Measurements from ENCODE around the gene CPNE7. TPM values are rescaled to one million over a fixed set of nuclear protein-coding genes. Genes with fewer than 3 reads are reported as not detected.

CPNE7 gene
- total and polyA plus RNA-seq, 2 of the 4 experiments (the other 2 are of a cell fraction) = 5.4 to 17.4 TPM

DNA sequence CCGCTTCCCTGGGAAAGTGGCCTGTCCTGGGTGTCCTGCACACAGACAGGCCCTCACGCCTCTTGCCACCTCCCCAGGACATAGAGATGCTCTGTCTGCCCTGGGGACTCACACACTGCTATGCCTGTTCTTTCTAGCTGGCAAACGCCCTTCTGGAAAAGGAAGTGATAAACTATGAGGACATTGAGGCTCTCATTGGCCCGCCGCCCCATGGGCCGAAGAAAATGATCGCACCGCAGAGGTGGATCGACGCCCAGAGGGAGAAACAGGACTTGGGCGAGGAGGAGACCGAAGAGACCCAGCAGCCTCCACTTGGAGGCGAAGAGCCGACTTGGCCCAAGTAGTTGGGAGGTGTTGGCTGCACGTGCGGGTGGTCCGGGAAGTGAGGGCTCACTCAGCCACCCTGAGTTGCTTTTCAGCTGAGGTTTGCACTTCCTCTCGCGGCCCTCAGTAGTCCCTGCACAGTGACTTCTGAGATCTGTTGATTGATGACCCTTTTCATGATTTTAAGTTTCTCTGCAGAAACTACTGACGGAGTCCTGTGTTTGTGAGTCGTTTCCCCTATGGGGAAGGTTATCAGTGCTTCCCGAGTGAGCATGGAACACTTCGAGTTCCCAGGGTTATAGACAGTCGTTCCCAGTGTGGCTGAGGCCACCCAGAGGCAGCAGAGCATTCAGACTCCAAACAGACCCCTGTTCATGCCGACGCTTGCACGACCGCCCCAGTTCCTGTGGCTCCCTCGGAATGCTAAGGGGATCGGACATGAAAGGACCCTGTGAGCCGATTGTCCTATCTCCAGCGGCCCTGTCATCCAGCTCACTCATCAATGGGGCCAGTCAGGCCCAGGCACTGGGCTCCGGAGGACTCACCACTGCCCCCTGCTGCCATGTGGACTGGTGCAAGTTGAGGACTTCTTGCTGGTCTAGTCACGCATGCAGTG is 18.5 kb upstream of the CPNE7 start:
- no peak overlapping the region for H3K27ac ChIP-seq (ENCODE audit: insufficient read depth, low read length)
- ATAC-seq (ENCODE audit: low read depth) (peak; percentile 60), DNase-seq (peak; percentile 80)
- H3K56ac ChIP-seq (ENCODE audit: extremely low read depth, insufficient read depth, low read length) = no peak overlapping the region
- no peak overlapping the region for H3K23ac ChIP-seq (ENCODE audit: low read depth, low read length)
- no peaks in the 10 kb centered on the region for H3K9me1 ChIP-seq (ENCODE audit: insufficient read depth, low read length)
- H2BK15ac ChIP-seq (ENCODE audit: low read depth, low read length) = no peak overlapping the region
- H3K4me1 ChIP-seq (ENCODE audit: control insufficient read depth, insufficient read depth, low read length) = peaks cover 5% of the 10 kb centered on the region
- TF ChIP-seq SMC3 (IDR thresholded peaks at IDR 0.05; ENCODE audit: low read depth, low read length) (peak; percentile 61), FOS (IDR thresholded peaks at IDR 0.05; ENCODE audit: low read depth, low read length) (no peak), MXI1 (IDR thresholded peaks at IDR 0.05; ENCODE audit: borderline replicate concordance, low read depth, low read length) (no peak), ELK1 (IDR thresholded peaks at IDR 0.05; ENCODE audit: borderline replicate concordance, low read depth, low read length) (no peak), MAZ (IDR thresholded peaks at IDR 0.05; ENCODE audit: borderline replicate concordance, low read depth, low read length) (peak; percentile 28; the same call in 1 of the 2 replicates), CEBPB (IDR thresholded peaks at IDR 0.05; ENCODE audit: low read depth, low read length) (no peak), RAD21 (IDR thresholded peaks at IDR 0.05; ENCODE audit: low read length) (peak; percentile 61), CHD1 (IDR thresholded peaks at IDR 0.05; ENCODE audit: low read depth, low read length) (no peak), CTCF (conservative IDR thresholded peaks at IDR 0.05; ENCODE audit: low read depth, low read length) (peak; percentile 82)
- H2AK9ac ChIP-seq (replicated peaks; ENCODE audit: low read depth, low read length, poor library complexity) = peak overlapping the region; percentile 31
- dilution Hi-C loops (cut with HindIII; ENCODE audit: low sequenced_read_pairs, unreplicated experiment) (no loop called here), intact Hi-C loops (cut with micrococcal nuclease) (loop anchor here (2.0 kb wide), 1 partner anchor 224 kb away; no protein-coding TSS in a partner anchor), in situ Hi-C loops (cut with MboI; ENCODE audit: low sequenced_read_pairs) (no loop called here)
- no peak overlapping the region for H3K14ac ChIP-seq (replicated peaks; ENCODE audit: low read depth, low read length)
- peak overlapping the region in 1 of 2 experiments; percentile 83; a peak in 2 of 4 replicates for H4K8ac ChIP-seq (ENCODE audit: low read depth in 2 of 2, low read length in 2 of 2)
- peaks cover 5 to 31% of the 10 kb centered on the region in 2 experiments; a peak in 3 of 4 replicates for H3K79me1 ChIP-seq (ENCODE audit: low read depth in 1 of 2, low read length in 2 of 2)
- no peak overlapping the region for H2BK120ac ChIP-seq (ENCODE audit: low read depth, low read length)
- H3K9me3 ChIP-seq (ENCODE audit: control insufficient read depth, insufficient read depth, low read length) = no peaks in the 10 kb centered on the region
- ChIA-PET CTCF (interaction anchor here (1.6 kb wide), 1 partner anchor 8 kb away, joined by 5 read pairs; no protein-coding TSS in a partner anchor), POLR2A (ENCODE audit: unreplicated experiment) (no interaction called here)
- no peak overlapping the region for H3K4me3 ChIP-seq (ENCODE audit: insufficient read depth, low read depth, low read length)
- no peak overlapping the region for H2BK5ac ChIP-seq (ENCODE audit: low read depth, low read length, poor library complexity, severe bottlenecking)
- H3K4ac ChIP-seq (ENCODE audit: low read depth, low read length) = 0 out of 2 replicates have a peak overlapping the region, but pooled peaks have one; percentile 19
- H2AK5ac ChIP-seq (ENCODE audit: low read depth, low read length) = no peak overlapping the region
- peaks cover 19% of the 10 kb centered on the region for H4K20me1 ChIP-seq (ENCODE audit: insufficient read depth, low read length)
- no TSS peak for BruUV-seq (replicated peaks)
- no peak overlapping the region for H3K9ac ChIP-seq (ENCODE audit: low read depth, low read length)
- no peak overlapping the region for H2BK20ac ChIP-seq (ENCODE audit: low read depth, low read length)
- 35% methylated on average over 19 of the region's 34 CpGs; no CpG with 5 or more reads in 1 of the 2 experiments for WGBS, 2 experiments (ENCODE audit: extremely low coverage in 2 of 2, insufficient read length in 1 of 2)
- no peak overlapping the region for H3K4me2 ChIP-seq (ENCODE audit: low read depth, low read length)
- H4K5ac ChIP-seq (ENCODE audit: low read depth, low read length) = no peak overlapping the region
- H4K91ac ChIP-seq (ENCODE audit: insufficient read depth, low read depth, low read length) = no peak overlapping the region
- H2AFZ ChIP-seq (replicated peaks; ENCODE audit: low read length, poor library complexity) = peak overlapping the region; percentile 53
- H3K18ac ChIP-seq (ENCODE audit: low read depth, low read length) = no peak overlapping the region
- H3K27me3 ChIP-seq (ENCODE audit: control insufficient read depth, insufficient read depth, low read length) = no peaks in the 10 kb centered on the region
- peaks cover 40% of the 10 kb centered on the region for H3K36me3 ChIP-seq (ENCODE audit: control insufficient read depth, insufficient read depth, low read length)
